Panc1 (cell line): ENCODE results near the gene KIRREL3. TPM values are rescaled to one million over a fixed set of nuclear protein-coding genes. Genes with fewer than 3 reads are reported as not detected.

Experiments
- ATAC-seq: fragments of 200-7000 bp; cut with Tn5 transposase; 2 replicates; pipeline ENCODE4 v1.9.1; 2020; ENCODE audit warnings: mild to moderate bottlenecking, moderate library complexity
- BruUV-seq: library from RNA; stranded (reverse); fragments of 400-500 nt; replicated peaks from 2 replicates; lab custom pipeline; 2021; lab: Mats Ljungman, UMichigan
- CTCF ChIA-PET: fragments of 300-600 bp; sonication (Branson Sonifier 250); formaldehyde crosslinking; loops from one replicate; lab custom pipeline; 2022; ENCODE audit warnings: antibody characterized with exemption; lab: Charles Lee
- POLR2A ChIA-PET: fragments of 300-600 bp; sonication (Branson Sonifier 250); formaldehyde crosslinking; loops from one replicate; lab custom pipeline; 2022; ENCODE audit warnings: antibody characterized with exemption; lab: Charles Lee
- DNase-seq: peaks from one replicate; pipeline ENCODE4 v3.0.0-alpha.2; 2010; ENCODE audit warnings: low read depth, low spot score
- H3K27ac ChIP-seq: 2 replicates; pipeline ENCODE4 v1.5.1; 2011; ENCODE audit warnings: mild to moderate bottlenecking, low read length, inconsistent platforms
- H3K27me3 ChIP-seq: fragments of 200-500 bp; sonication (Bioruptor generic); 2 replicates; pipeline ENCODE4 v1.6.0; 2014; ENCODE audit warnings: low read length, inconsistent platforms; ENCODE audit not compliant: control insufficient read depth, insufficient read depth
- H3K36me3 ChIP-seq: fragments of 200-500 bp; sonication (Bioruptor generic); 2 replicates; pipeline ENCODE4 v1.5.1; 2014; ENCODE audit warnings: inconsistent platforms, mild to moderate bottlenecking, low read length, moderate library complexity; ENCODE audit not compliant: control insufficient read depth, insufficient read depth
- H3K4me1 ChIP-seq: 2 replicates; pipeline ENCODE4 v1.5.1; 2011; ENCODE audit warnings: inconsistent platforms, mild to moderate bottlenecking, low read length, moderate library complexity; ENCODE audit not compliant: control insufficient read depth, insufficient read depth
- H3K4me3 ChIP-seq, 2 experiments: 2 replicates each; pipeline ENCODE4 v1.5.1; 2011 to 2012; ENCODE audit warnings: low read depth in 2 of 2, low read length in 2 of 2, mild to moderate bottlenecking in 2 of 2, inconsistent platforms in 1 of 2, moderate library complexity in 1 of 2
- H3K9me3 ChIP-seq: fragments of 200-500 bp; sonication (Bioruptor generic); 2 replicates; pipeline ENCODE4 v1.5.1; 2014; ENCODE audit warnings: low read depth, mild to moderate bottlenecking, inconsistent platforms, low read length, moderate library complexity; ENCODE audit not compliant: control insufficient read depth, insufficient read depth
- POLR2AphosphoS5 ChIP-seq: IDR thresholded peaks from 2 replicates; pipeline ENCODE4 v1.6.1; 2012; ENCODE audit warnings: mild to moderate bottlenecking, low read depth, low read length, moderate library complexity
- SIN3A ChIP-seq: IDR thresholded peaks from 2 replicates; pipeline ENCODE4 v1.6.1; 2012; ENCODE audit warnings: low read depth, mild to moderate bottlenecking, low read length, moderate library complexity, borderline replicate concordance; ENCODE audit not compliant: insufficient read depth
- TCF7L2 ChIP-seq: IDR thresholded peaks from 2 replicates; pipeline ENCODE4 v1.6.1; 2011; ENCODE audit warnings: mild to moderate bottlenecking, low read depth, low read length, inconsistent platforms
- in situ Hi-C: cut with HindIII; loops from 2 replicates; pipeline ENCODE4 v1.10.0; 2016; ENCODE audit warnings: low sequenced_read_pairs, low pct_unique_long_range_greater_than_20kb
- intact Hi-C: fragments of 100-400 bp; cut with micrococcal nuclease; formaldehyde crosslinking; loops from one replicate; pipeline ENCODE4 v1.10.0; 2022; ENCODE audit not compliant: unreplicated experiment
- total RNA-seq: library from RNA; stranded (reverse); gene quantifications from one replicate; pipeline ENCODE4 v1.2.1, GENCODE V29; 2021; ENCODE audit not compliant: unreplicated experiment
- TF ChIP-seq, protein P1 (sequence below), 2 experiments: IDR thresholded peaks; 2 replicates each; pipeline ENCODE4 v1.6.1; 2011 to 2012; ENCODE audit warnings: low read depth in 2 of 2, control low read depth in 1 of 2, low read length in 1 of 2, mild to moderate bottlenecking in 1 of 2, moderate library complexity in 1 of 2; ENCODE audit not compliant: insufficient read depth in 1 of 2
- TF ChIP-seq, protein P2 (sequence below): fragments of 450-650 bp; IDR thresholded peaks from 2 replicates; pipeline ENCODE4 v1.5.1; 2017; ENCODE audit warnings: mild to moderate bottlenecking

Gene KIRREL3
- total RNA-seq, 1 experiment from 2014 or later = 0.36 TPM

DNA sequence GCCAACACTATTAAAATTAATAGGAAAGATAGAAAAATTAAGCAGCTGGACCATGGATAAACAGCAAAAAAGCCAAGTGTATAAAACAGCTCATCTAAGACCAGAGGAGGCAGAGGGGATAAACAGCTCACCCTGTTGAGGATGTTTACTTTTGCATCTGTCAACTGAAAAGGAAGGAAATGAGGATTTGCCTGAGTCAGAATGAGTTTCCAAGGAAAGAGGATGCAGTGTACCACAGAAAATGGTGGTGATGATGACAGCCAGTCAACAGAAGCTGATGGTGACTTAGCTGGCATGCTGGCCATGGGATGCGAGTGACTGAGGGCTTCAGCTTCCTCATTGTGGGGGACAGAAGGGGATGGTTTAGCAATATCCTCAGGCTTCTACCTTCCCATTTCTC, 183.5 kb downstream of the KIRREL3 start:
- Histone ChIP-seq H3K27me3 (peaks cover 18% of the 10 kb centered on the region; the same call in 1 of the 2 replicates), H3K27ac (no peak overlapping the region), H3K36me3 (no peaks in the 10 kb centered on the region), H3K4me3 (no peak overlapping the region), H3K9me3 (no peaks in the 10 kb centered on the region), H3K4me1 (no peaks in the 10 kb centered on the region)
- ChIA-PET POLR2A (no interaction called here), CTCF (no interaction called here)
- BruUV-seq = no TSS peak
- in situ Hi-C loops (no loop called here), intact Hi-C loops (no loop called here)
- DNase-seq (no peak), ATAC-seq (no peak)
- TF ChIP-seq, protein P1, sequence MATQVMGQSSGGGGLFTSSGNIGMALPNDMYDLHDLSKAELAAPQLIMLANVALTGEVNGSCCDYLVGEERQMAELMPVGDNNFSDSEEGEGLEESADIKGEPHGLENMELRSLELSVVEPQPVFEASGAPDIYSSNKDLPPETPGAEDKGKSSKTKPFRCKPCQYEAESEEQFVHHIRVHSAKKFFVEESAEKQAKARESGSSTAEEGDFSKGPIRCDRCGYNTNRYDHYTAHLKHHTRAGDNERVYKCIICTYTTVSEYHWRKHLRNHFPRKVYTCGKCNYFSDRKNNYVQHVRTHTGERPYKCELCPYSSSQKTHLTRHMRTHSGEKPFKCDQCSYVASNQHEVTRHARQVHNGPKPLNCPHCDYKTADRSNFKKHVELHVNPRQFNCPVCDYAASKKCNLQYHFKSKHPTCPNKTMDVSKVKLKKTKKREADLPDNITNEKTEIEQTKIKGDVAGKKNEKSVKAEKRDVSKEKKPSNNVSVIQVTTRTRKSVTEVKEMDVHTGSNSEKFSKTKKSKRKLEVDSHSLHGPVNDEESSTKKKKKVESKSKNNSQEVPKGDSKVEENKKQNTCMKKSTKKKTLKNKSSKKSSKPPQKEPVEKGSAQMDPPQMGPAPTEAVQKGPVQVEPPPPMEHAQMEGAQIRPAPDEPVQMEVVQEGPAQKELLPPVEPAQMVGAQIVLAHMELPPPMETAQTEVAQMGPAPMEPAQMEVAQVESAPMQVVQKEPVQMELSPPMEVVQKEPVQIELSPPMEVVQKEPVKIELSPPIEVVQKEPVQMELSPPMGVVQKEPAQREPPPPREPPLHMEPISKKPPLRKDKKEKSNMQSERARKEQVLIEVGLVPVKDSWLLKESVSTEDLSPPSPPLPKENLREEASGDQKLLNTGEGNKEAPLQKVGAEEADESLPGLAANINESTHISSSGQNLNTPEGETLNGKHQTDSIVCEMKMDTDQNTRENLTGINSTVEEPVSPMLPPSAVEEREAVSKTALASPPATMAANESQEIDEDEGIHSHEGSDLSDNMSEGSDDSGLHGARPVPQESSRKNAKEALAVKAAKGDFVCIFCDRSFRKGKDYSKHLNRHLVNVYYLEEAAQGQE (IDR thresholded peaks at IDR 0.05; ENCODE audit: insufficient read depth in 1 of 2, low read depth in 2 of 2, low read length in 1 of 2) = no peak
- TF ChIP-seq POLR2AphosphoS5 (no peak), TCF7L2 (no peak), SIN3A (no peak)
- TF ChIP-seq, protein P2, sequence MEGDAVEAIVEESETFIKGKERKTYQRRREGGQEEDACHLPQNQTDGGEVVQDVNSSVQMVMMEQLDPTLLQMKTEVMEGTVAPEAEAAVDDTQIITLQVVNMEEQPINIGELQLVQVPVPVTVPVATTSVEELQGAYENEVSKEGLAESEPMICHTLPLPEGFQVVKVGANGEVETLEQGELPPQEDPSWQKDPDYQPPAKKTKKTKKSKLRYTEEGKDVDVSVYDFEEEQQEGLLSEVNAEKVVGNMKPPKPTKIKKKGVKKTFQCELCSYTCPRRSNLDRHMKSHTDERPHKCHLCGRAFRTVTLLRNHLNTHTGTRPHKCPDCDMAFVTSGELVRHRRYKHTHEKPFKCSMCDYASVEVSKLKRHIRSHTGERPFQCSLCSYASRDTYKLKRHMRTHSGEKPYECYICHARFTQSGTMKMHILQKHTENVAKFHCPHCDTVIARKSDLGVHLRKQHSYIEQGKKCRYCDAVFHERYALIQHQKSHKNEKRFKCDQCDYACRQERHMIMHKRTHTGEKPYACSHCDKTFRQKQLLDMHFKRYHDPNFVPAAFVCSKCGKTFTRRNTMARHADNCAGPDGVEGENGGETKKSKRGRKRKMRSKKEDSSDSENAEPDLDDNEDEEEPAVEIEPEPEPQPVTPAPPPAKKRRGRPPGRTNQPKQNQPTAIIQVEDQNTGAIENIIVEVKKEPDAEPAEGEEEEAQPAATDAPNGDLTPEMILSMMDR = no peak

DNA sequence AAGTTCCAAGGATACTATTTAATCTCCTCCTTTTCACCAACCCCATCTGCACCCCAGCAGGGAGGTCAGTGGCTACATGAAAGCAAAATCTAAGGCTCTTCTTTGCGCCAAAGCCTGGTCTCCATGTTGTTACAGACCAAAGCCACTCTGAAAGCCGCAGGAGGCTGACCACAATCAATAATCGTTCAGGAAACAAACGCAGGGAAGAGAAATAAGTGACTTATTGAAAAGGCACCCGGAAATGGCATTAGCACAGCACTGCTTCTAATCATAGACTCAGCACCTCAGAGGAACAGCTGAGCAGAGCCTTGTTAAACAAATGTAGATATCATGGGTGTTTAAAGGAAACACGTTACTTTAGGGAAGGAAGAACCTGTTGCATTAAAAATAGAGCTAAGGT, 183.9 kb downstream of the KIRREL3 start:
- ChIA-PET CTCF (no interaction called here), POLR2A (no interaction called here)
- in situ Hi-C loops (no loop called here), intact Hi-C loops (no loop called here)
- Histone ChIP-seq H3K27ac (no peak overlapping the region), H3K4me1 (no peaks in the 10 kb centered on the region), H3K27me3 (peaks cover 16% of the 10 kb centered on the region; the same call in 1 of the 2 replicates), H3K4me3 (no peak overlapping the region), H3K9me3 (no peaks in the 10 kb centered on the region), H3K36me3 (no peaks in the 10 kb centered on the region)
- no TSS peak for BruUV-seq
- DNase-seq = no peak
- no peak for ATAC-seq
- TF ChIP-seq, protein P1 (IDR thresholded peaks at IDR 0.05; ENCODE audit: insufficient read depth in 1 of 2, low read depth in 2 of 2, low read length in 1 of 2) = no peak
- TF ChIP-seq, protein P2 = 0 out of 2 replicates have a peak, but pooled peaks have one; percentile 5
